Neural cell (in vitro differentiated cells): ENCODE data around the gene METTL8.
A peak's percentile ranks its signal among the peaks of the same experiment; 100 is the strongest.

Experiments used
- CTCF ChIP-seq: fragments of 450-650 bp; IDR thresholded peaks from 2 replicates; pipeline ENCODE4 v1.5.1; 2014; ENCODE audit warnings: antibody characterized with exemption, mild to moderate bottlenecking, moderate library complexity; ENCODE audit not compliant: poor library complexity, severe bottlenecking
- EP300 ChIP-seq: fragments of 450-650 bp; conservative IDR thresholded peaks from 2 replicates; pipeline ENCODE4 v1.6.1; 2014; ENCODE audit warnings: antibody characterized with exemption, mild to moderate bottlenecking, moderate library complexity; ENCODE audit not compliant: poor library complexity, severe bottlenecking
- EZH2 ChIP-seq: fragments of 200-600, 300-800 bp; shearing (Covaris generic), sonication (generic); IDR thresholded peaks from 2 replicates; pipeline ENCODE4 v1.6.1; 2014; ENCODE audit warnings: antibody characterized with exemption, low read length, borderline replicate concordance, mild to moderate bottlenecking; ENCODE audit not compliant: insufficient read depth, poor library complexity, severe bottlenecking
- POLR2AphosphoS5 ChIP-seq: IDR thresholded peaks from 2 replicates; pipeline ENCODE4 v1.6.1; 2012
- RAD21 ChIP-seq: fragments of 450-650 bp; conservative IDR thresholded peaks from 2 replicates; pipeline ENCODE4 v1.6.1; 2014; ENCODE audit warnings: antibody characterized with exemption, mild to moderate bottlenecking, moderate library complexity
- REST ChIP-seq: IDR thresholded peaks from 2 replicates; pipeline ENCODE4 v1.6.1; 2012; ENCODE audit warnings: borderline replicate concordance
- SMC3 ChIP-seq: fragments of 450-650 bp; conservative IDR thresholded peaks from 2 replicates; pipeline ENCODE4 v1.6.1; 2014; ENCODE audit warnings: antibody characterized with exemption, mild to moderate bottlenecking, moderate library complexity; ENCODE audit not compliant: poor library complexity
- TAF1 ChIP-seq: IDR thresholded peaks from 2 replicates; pipeline ENCODE4 v1.6.1; 2012; ENCODE audit warnings: low read depth

GRCh38 chr2:171434013-171434989 is 511 bp upstream of the METTL8 start, which contains the start of gene DCAF17:
- no peak for TF ChIP-seq TAF1
- TF ChIP-seq CTCF, result peak; percentile 57
- TF ChIP-seq EZH2, result no peak
- peak; percentile 61 for TF ChIP-seq POLR2AphosphoS5
- TF ChIP-seq RAD21, result peak; percentile 63
- no peak for TF ChIP-seq EP300
- TF ChIP-seq REST, result peak; percentile 43
- TF ChIP-seq SMC3, result peak; percentile 66
